Stimulated activated CD8-positive, alpha-beta memory T cell treated with anti-CD3 and anti-CD28 coated beads, Interleukin-4, amount 100 ng/mL, for 48 hours (primary cell): ENCODE results near the gene LRIG1.

Source experiments
- DNase-seq: peaks from one replicate; pipeline ENCODE4 v3.0.0-alpha.2; 2020

LRIG1 gene

GRCh38 chr3:66485291-66485968 is 15.4 kb downstream of the LRIG1 start:
- DNase-seq, result no peak

- no peak for DNase-seq
Measured at GRCh38 chr3:66484106-66484844, 16.5 kb downstream of the LRIG1 start.

GRCh38 chr3:66483409-66483906 is 17.4 kb downstream of the LRIG1 start:
- DNase-seq, result no peak

GRCh38 chr3:66483006-66483405 is 17.8 kb downstream of the LRIG1 start:
- DNase-seq, result no peak

GRCh38 chr3:66482018-66482404 is 18.8 kb downstream of the LRIG1 start:
- no peak for DNase-seq

- DNase-seq, result no peak
Measured at GRCh38 chr3:66481071-66482017, 19.5 kb downstream of the LRIG1 start.

GRCh38 chr3:66480666-66481065 is 20.2 kb downstream of the LRIG1 start:
- peak; percentile 45 for DNase-seq

GRCh38 chr3:66479532-66479947 is 21.3 kb downstream of the LRIG1 start:
- no peak for DNase-seq

- no peak for DNase-seq
Measured at GRCh38 chr3:66478960-66479359, 21.9 kb downstream of the LRIG1 start.

- no peak for DNase-seq
Measured at GRCh38 chr3:66477856-66478255, 23.0 kb downstream of the LRIG1 start.

GRCh38 chr3:66476852-66477381 is 23.9 kb downstream of the LRIG1 start:
- no peak for DNase-seq

GRCh38 chr3:66475386-66476020 is 25.3 kb downstream of the LRIG1 start:
- no peak for DNase-seq

- peak; percentile 44 for DNase-seq
Measured at GRCh38 chr3:66473692-66474091, 27.1 kb downstream of the LRIG1 start.

GRCh38 chr3:66473181-66473580 is 27.6 kb downstream of the LRIG1 start:
- DNase-seq, result no peak

- DNase-seq, result peak; percentile 49
Measured at GRCh38 chr3:66472313-66473134, 28.3 kb downstream of the LRIG1 start.

- DNase-seq, result no peak
Measured at GRCh38 chr3:66470956-66471686, 29.7 kb downstream of the LRIG1 start.

- DNase-seq, result no peak
Measured at GRCh38 chr3:66470285-66470684, 30.5 kb downstream of the LRIG1 start.

GRCh38 chr3:66469220-66469640 is 31.6 kb downstream of the LRIG1 start:
- no peak for DNase-seq

- DNase-seq, result no peak
Measured at GRCh38 chr3:66467996-66468735, 32.7 kb downstream of the LRIG1 start.
